ENCODE data around the gene VSIR.

Gene VSIR

DNA sequence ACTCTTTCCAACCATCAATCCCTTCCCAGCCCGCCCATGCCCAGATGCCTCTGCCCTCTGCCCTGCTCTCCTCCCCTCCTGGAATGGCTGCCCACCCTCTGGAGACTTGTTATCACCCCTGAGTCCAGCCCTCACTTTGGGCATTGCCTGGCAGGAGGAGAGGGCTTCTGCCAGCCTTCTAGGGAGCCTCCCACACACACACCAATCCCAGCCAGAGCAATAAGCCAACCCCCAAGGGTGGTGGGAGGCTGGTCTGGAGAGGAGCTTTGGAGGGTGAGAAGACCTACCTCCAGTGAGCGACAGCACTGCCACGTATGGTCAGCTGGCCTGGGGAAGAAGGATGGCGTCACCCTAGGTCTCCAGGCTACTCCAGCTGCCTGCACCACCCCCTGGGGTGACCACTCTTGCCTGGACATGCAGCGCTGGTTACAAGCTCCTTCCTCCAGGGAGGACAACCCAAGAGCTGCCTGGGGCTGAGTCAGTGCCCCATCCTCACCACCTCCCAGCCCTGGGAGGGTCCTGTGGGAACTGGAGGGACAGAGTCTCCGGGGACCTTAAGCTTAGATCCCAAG lies 62.2 kb downstream of the VSIR start:
- no peak for DNase-seq

DNA sequence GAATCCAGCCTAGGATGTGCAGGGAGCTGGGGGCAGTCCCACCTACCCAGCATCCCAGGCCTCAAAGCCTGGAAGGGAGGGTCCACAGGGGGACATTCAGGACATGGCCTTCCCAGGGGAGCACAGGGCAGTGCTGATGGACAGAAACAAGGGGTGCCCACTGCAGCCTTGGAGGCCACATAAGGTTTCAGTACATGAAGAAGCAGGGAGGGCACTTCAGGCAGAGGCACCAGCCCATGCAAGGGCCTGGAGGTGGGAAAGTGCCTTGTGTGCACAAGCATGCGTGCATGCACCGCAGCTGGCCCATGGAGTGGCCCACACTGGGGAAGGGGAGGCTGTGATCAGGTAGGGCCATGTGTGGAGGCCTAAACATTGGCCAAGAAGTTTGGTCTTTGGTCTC lies 62.8 kb downstream of the VSIR start:
- no peak for DNase-seq

DNA sequence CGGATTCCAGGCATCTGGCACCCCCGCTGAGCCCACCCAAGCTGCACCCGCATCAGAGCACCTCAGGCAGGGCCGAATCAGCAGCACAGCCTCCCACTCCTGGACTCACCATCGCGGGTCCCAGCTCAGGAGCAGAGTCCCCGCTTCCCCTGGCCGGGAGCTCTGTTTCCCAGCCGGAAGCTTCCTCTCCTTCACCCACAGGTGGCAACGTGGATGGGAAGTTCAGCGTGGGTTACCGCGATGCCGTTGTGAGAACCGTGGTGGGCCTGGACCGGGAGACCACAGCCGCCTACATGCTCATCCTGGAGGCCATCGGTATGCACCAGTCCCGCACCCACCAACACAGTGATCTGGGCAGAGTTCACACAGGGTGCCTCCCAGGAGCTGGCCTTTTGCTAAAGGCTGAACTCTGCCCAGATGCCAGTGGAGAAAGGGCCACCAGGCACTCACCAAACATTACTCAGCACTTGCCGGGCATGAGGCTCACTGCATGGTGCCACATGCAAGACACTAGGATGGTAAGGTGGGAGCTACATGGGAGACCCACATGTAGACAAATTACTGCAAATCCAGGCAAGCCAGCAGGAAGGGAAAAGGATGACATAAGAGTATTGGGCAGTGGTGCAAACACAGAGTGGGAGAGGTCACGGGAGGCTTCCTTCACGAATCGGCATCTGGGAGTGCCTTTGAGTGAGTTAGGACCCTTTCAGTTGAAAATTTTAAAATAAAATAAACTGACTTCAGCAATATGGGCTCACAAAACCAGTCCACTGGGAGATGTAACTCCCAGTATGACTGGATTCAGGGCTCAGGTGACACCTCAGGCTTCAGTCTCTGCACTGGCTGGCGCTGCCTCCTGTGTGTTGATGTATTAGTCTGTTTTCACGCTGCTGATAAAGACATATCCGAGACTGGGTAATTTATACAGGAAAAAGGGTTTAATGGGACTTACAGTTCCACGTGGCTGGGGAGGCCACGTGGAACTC lies 64.1 kb downstream of the VSIR start:
- no peak for DNase-seq

- peak; percentile 28 to 41 for DNase-seq
Measured at GRCh38 chr10:71708301-71708703, 65.0 kb downstream of the VSIR start.

- no peak for DNase-seq
Measured at GRCh38 chr10:71707240-71707789, 66.0 kb downstream of the VSIR start.

DNA sequence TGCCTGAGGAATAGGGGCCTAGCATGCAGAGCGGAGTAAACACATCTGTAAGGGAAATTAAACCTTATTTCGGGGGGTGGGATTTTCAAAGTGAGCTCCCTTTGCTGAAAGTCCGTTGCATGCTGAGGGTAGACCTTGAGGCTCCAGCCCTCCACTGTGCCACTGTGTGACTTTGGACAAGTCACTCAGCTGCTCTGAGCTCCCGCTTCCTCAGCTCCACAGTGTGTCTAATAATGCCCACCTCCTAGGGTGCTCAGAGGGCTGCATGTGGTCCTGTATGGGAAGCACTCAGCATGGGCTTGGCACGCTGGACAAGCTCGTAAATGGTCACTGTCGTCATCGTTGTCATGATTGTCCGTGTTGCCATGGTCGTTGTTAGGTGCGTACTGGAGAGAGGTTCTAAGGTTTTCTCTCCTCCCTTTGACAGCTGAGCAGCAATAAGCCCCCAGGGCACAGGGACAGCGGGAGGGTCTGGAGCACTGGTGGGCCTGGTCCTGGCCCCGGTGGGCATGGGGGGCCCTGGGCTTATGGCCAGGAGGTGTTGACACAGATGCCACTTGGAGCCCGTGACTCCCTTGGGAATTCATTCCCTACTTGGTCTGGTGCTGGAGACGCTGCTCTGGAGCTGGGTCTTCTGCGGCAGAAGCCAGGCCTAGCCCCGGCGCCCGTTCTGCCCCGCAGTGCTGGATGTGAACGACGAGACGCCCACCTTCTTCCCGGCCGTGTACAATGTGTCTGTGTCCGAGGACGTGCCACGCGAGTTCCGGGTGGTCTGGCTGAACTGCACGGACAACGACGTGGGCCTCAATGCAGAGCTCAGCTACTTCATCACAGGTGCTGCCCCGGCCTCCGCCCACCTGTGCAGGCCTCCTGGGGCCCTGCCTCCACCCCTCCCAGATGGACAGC lies 66.9 kb downstream of the VSIR start:
- no peak for DNase-seq

DNA sequence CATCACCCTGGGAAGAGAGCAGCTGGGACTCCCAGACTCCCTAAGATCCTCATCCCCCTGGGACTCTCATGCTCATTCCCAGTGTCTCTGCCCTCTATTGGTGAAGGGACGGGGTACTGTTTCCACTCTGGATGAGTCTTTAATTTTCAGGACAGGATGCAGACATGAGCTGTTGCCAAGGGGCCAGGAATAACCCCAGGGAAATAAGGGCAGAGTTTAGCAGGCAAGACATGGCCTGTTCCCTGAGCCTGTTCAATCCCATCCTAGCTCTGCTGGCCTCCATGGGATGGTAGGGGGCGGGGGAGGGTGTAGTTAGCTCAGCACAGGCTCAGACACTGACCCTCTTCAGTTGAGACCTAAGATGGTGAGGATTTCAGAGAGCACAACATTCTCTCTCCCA lies 67.7 kb downstream of the VSIR start:
- no peak for DNase-seq

- no peak for DNase-seq
Measured at GRCh38 chr10:71704816-71705215, 68.5 kb downstream of the VSIR start.

DNA sequence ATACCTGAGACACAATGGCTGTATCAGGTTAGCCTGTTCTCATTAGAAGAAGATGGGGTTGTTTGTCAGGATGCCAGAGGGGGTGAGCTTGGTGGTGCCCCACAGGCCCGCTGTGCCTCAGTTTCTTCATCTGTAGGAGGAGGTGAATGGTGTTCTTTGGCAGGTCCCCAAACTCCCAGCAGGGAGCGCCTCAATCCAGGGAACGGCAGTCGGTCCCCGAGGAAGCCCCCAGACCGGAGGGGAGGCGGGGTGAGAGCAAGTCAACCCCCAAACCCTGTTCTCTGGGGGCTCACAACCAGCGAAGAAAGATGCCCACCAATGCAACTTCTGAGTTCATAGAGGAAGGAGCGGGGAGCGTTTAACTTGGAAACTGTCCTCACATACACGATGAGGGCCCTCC lies 69.7 kb downstream of the VSIR start:
- no peak for DNase-seq

GRCh38 chr10:71701496-71702132 lies 71.7 kb downstream of the VSIR start:
- DNase-seq, result no peak

- no peak for DNase-seq
Measured at GRCh38 chr10:71700731-71701368, 72.5 kb downstream of the VSIR start.

DNA sequence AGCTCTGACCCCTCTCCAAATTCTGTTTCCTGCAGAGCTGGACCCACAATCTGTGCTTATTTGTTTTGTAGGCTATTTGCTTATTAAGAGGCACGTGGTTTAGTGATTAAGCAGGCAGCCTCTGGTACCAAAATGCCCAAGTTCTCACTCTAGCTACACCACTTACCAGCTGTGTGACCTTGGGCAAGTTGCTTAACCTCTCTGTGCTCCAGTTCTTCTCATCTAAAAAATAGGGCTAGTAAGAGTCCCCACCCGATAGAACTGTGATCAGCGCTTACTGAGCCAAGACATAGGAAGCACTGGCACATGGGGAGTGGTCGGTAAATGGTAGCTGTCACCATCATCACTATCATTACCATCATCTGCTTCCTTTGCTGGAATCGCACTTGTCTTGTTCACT lies 74.6 kb downstream of the VSIR start:
- no peak for DNase-seq

DNA sequence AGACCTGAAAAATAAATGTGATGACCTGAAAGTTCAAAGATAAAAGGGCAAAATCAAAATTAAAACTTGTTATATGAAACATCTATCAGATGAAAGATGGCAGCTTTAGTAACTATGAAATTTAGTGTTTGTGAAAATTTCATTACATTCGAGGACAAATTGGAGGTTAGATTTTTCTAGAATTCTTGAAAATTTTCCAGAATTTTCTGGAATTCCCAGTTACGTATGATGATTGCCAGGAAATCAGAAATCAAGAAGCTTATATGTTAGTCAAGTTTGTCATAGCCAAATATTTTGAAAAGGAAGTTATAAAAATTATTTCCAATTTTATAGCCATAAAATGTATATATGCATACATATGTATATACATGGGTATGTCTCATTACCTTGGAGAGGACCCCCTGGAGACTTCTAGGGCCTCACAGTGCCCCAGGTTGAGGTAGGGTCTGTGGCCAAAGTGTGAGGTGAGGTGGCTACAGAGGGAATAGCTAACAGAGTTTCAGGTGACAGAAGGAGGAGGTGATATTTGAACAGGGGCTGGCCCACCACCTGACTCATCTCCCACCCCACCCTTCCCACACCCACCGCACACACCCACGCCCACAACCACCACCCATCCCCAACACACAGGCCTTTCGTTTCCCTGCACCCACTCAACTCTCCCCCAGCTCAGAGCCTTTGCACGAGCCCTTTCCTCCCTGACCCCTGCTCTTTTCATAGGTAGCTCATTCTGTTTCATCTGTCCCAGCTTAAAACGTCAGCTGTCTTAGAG lies 75.2 kb downstream of the VSIR start:
- no peak for DNase-seq

Measured in Kasumi-1 (cell line).